ENCODE data around the gene CMTM8. TPM values are rescaled to one million over a fixed set of nuclear protein-coding genes. Genes with fewer than 3 reads are reported as not detected.

CMTM8 gene
- total RNA-seq, 2 experiments from 2014 or later, result 6.1 to 7.5 TPM

GRCh38 chr3:32249184-32249782 lies 10.8 kb downstream of the CMTM8 start:
- Mint-ChIP-seq H3K9me3 (no peaks in the 10 kb centered on the region), H3K36me3 (ENCODE audit: low read depth) (peaks cover 12% of the 10 kb centered on the region), H3K4me3 (no peak overlapping the region), H3K27me3 (no peaks in the 10 kb centered on the region), H3K27ac (no peak overlapping the region), H3K4me1 (ENCODE audit: low read depth) (peaks cover 41% of the 10 kb centered on the region)
- Histone ChIP-seq H3K27ac (ENCODE audit: low read depth in 1 of 2, low read length in 2 of 2) (no peak overlapping the region), H3K9me3 (ENCODE audit: control insufficient read depth in 1 of 2, insufficient read depth in 1 of 2, low read length in 2 of 2) (peaks cover 0 to 3% of the 10 kb centered on the region in 2 experiments), H3K4me3 (ENCODE audit: low read length) (no peak overlapping the region), H3K4me1 (ENCODE audit: insufficient read depth, low read length) (peaks cover 8% of the 10 kb centered on the region), H3K27me3 (ENCODE audit: control insufficient read depth in 1 of 2, insufficient read depth in 2 of 2, low read length in 2 of 2) (no peaks in the 10 kb centered on the region), H3K36me3 (ENCODE audit: insufficient read depth, low read length) (no peaks in the 10 kb centered on the region)
- peak in 1 of 14 experiments; percentile 27 for DNase-seq
- no peak for ATAC-seq (ENCODE audit: poor library complexity)
- ChIA-PET CTCF (interaction anchor here (2.5 kb wide), 1 partner anchor 10 kb away, joined by 11 read pairs; no protein-coding TSS in a partner anchor), POLR2A (interaction anchor here (1.4 kb wide), 1 partner anchor 9 kb away, joined by 6 read pairs; no protein-coding TSS in a partner anchor)
- intact Hi-C loops (cut with DNase I, micrococcal nuclease), result no loop called here
- TF ChIP-seq, protein P1, sequence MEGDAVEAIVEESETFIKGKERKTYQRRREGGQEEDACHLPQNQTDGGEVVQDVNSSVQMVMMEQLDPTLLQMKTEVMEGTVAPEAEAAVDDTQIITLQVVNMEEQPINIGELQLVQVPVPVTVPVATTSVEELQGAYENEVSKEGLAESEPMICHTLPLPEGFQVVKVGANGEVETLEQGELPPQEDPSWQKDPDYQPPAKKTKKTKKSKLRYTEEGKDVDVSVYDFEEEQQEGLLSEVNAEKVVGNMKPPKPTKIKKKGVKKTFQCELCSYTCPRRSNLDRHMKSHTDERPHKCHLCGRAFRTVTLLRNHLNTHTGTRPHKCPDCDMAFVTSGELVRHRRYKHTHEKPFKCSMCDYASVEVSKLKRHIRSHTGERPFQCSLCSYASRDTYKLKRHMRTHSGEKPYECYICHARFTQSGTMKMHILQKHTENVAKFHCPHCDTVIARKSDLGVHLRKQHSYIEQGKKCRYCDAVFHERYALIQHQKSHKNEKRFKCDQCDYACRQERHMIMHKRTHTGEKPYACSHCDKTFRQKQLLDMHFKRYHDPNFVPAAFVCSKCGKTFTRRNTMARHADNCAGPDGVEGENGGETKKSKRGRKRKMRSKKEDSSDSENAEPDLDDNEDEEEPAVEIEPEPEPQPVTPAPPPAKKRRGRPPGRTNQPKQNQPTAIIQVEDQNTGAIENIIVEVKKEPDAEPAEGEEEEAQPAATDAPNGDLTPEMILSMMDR (IDR thresholded peaks at IDR 0.05), result no peak

GRCh38 chr3:32254268-32254667 lies 15.8 kb downstream of the CMTM8 start:
- H3K4me1 ChIP-seq (ENCODE audit: insufficient read depth, low read length), result peaks cover 3% of the 10 kb centered on the region
- H3K9me3 ChIP-seq (ENCODE audit: control insufficient read depth in 1 of 2, insufficient read depth in 1 of 2, low read length in 2 of 2), result peaks cover 0 to 3% of the 10 kb centered on the region in 2 experiments
- ATAC-seq (ENCODE audit: poor library complexity) (no peak), DNase-seq (no peak)
- H3K27ac ChIP-seq (ENCODE audit: low read depth in 1 of 2, low read length in 2 of 2), result no peak overlapping the region
- H3K4me1 Mint-ChIP-seq (ENCODE audit: low read depth), result peaks cover 43% of the 10 kb centered on the region
- H3K27me3 Mint-ChIP-seq, result no peaks in the 10 kb centered on the region
- H3K27ac Mint-ChIP-seq, result no peak overlapping the region
- no peak overlapping the region for H3K4me3 Mint-ChIP-seq
- no peak overlapping the region for H3K4me3 ChIP-seq (ENCODE audit: low read length)
- CTCF ChIA-PET, result interaction anchor here (1.2 to 1.7 kb wide), 2 partner anchors 12 to 14 kb away, joined by 3 read pairs; no protein-coding TSS in a partner anchor
- TF ChIP-seq, protein P1 (IDR thresholded peaks at IDR 0.05), result no peak
- intact Hi-C loops (cut with DNase I, micrococcal nuclease), result no loop called here
- H3K9me3 Mint-ChIP-seq, result peaks cover 4% of the 10 kb centered on the region
- H3K36me3 ChIP-seq (ENCODE audit: insufficient read depth, low read length), result no peaks in the 10 kb centered on the region
- H3K27me3 ChIP-seq (ENCODE audit: control insufficient read depth in 1 of 2, insufficient read depth in 2 of 2, low read length in 2 of 2), result no peaks in the 10 kb centered on the region
- H3K36me3 Mint-ChIP-seq (ENCODE audit: low read depth), result peaks cover 28% of the 10 kb centered on the region
- POLR2A ChIA-PET, result no interaction called here

GRCh38 chr3:32255345-32255744 lies 16.9 kb downstream of the CMTM8 start:
- intact Hi-C loops (cut with DNase I, micrococcal nuclease), result no loop called here
- CTCF ChIA-PET, result interaction anchor here (1.2 kb wide), 1 partner anchor 15 kb away, joined by 3 read pairs; no protein-coding TSS in a partner anchor
- TF ChIP-seq, protein P1 (IDR thresholded peaks at IDR 0.05), result no peak

More at GRCh38 chr3:32255345-32255744, 16.9 kb downstream of the CMTM8 start:
- no peak overlapping the region for H3K27ac Mint-ChIP-seq
- Histone ChIP-seq H3K9me3 (ENCODE audit: control insufficient read depth in 1 of 2, insufficient read depth in 1 of 2, low read length in 2 of 2) (peaks cover 0 to 3% of the 10 kb centered on the region in 2 experiments), H3K27ac (ENCODE audit: low read depth in 1 of 2, low read length in 2 of 2) (no peak overlapping the region), H3K27me3 (ENCODE audit: control insufficient read depth in 1 of 2, insufficient read depth in 2 of 2, low read length in 2 of 2) (no peaks in the 10 kb centered on the region), H3K36me3 (ENCODE audit: insufficient read depth, low read length) (no peaks in the 10 kb centered on the region), H3K4me3 (ENCODE audit: low read length) (no peak overlapping the region), H3K4me1 (ENCODE audit: insufficient read depth, low read length) (peaks cover 3% of the 10 kb centered on the region)
- DNase-seq (no peak), ATAC-seq (ENCODE audit: poor library complexity) (no peak)
- peaks cover 4% of the 10 kb centered on the region for H3K9me3 Mint-ChIP-seq
- no peak overlapping the region for H3K4me3 Mint-ChIP-seq
- H3K27me3 Mint-ChIP-seq, result no peaks in the 10 kb centered on the region
- peaks cover 23% of the 10 kb centered on the region for H3K36me3 Mint-ChIP-seq (ENCODE audit: low read depth)
- H3K4me1 Mint-ChIP-seq (ENCODE audit: low read depth), result peaks cover 33% of the 10 kb centered on the region
- POLR2A ChIA-PET, result no interaction called here
